ENCODE measurements around the gene DRAXIN. TPM values are rescaled to one million over a fixed set of nuclear protein-coding genes. Genes with fewer than 3 reads are reported as not detected.
"Not testable (repeated sequence)": the region's sequence is repeated elsewhere in the genome, so short reads cannot be mapped to it uniquely, and the experiment has no call there.

Gene DRAXIN
- total RNA-seq, result under 1 TPM in 3 of 4 donors, not detected in 1; 0.08 to 0.16 (median 0.12) TPM

GRCh38 chr1:11691302-11691914 is at the start of gene DRAXIN:
DRAXIN (plus strand) TSS chr1:11691710; CDS start chr1:11706259, 14,549 bp downstream.
- no peak for ATAC-seq
- peaks cover 83% of the 10 kb centered on the region for H3K27me3 ChIP-seq
- H3K4me1 ChIP-seq, result peaks cover 0 to 27% (median 18%) of the 10 kb centered on the region in 3 donors
- WGBS, 2 donors (ENCODE audit: low coverage in 1 of 2), result no CpG with 5 or more reads among the region's 78 CpGs
- H3K9me3 ChIP-seq, result no peaks in the 10 kb centered on the region
- H3K27ac ChIP-seq, result no peak within 1 kb of the TSS
- no peaks in the 10 kb centered on the region for H3K36me3 ChIP-seq
- TF ChIP-seq CTCF (IDR thresholded peaks at IDR 0.05), result no peak
- no peak for TF ChIP-seq POLR2AphosphoS5 (IDR thresholded peaks at IDR 0.05)
- no peak for TF ChIP-seq EP300 (IDR thresholded peaks at IDR 0.05)
- TF ChIP-seq POLR2A (IDR thresholded peaks at IDR 0.05), result no peak
- H3K4me3 ChIP-seq, result peak within 1 kb of the TSS in 1 of 2 donors; percentile 36

GRCh38 chr1:11641776-11642305 is 49.7 kb upstream of the DRAXIN start:
- no peaks in the 10 kb centered on the region for H3K9me3 ChIP-seq
- no peaks in the 10 kb centered on the region for H3K36me3 ChIP-seq
- no peak for ATAC-seq
- H3K27ac ChIP-seq, result no peak overlapping the region
- H3K4me3 ChIP-seq, result no peak overlapping the region
- H3K27me3 ChIP-seq, result peaks cover 58% of the 10 kb centered on the region
- H3K4me1 ChIP-seq, result no peaks in the 10 kb centered on the region
- WGBS, 2 donors (ENCODE audit: low coverage in 1 of 2), result 59 to 73% methylated on average over 2 of the region's 5 CpGs
- no peak for TF ChIP-seq CTCF (IDR thresholded peaks at IDR 0.05)
- TF ChIP-seq EP300 (IDR thresholded peaks at IDR 0.05), result no peak
- no peak for TF ChIP-seq POLR2A (IDR thresholded peaks at IDR 0.05)
- no peak for TF ChIP-seq POLR2AphosphoS5 (IDR thresholded peaks at IDR 0.05)

GRCh38 chr1:11642418-11643017 is 49.0 kb upstream of the DRAXIN start:
- ATAC-seq, result peak; percentile 69
- H3K4me1 ChIP-seq, H3K4me3 ChIP-seq, H3K27ac ChIP-seq, H3K9me3 ChIP-seq, H3K36me3 ChIP-seq: not testable (repeated sequence)
- TF ChIP-seq CTCF (IDR thresholded peaks at IDR 0.05), result peak; percentile 93 to 97 (median 95)
- H3K27me3 ChIP-seq, result peaks cover 54% of the 10 kb centered on the region
- 49 to 53% methylated on average over 10 to 18 of the region's 18 CpGs for WGBS, 2 donors (ENCODE audit: low coverage in 1 of 2)

- 53 to 62% methylated on average over 2 to 3 of the region's 5 CpGs for whole genome bisulfite sequencing, 2 donors (ENCODE audit: low coverage in 1 of 2)
- H3K4me1 ChIP-seq, result peaks cover 0 to 13% (median 8%) of the 10 kb centered on the region in 3 donors
- H3K4me3 ChIP-seq, result no peak overlapping the region
- H3K9me3 ChIP-seq, result no peaks in the 10 kb centered on the region
- no peak for TF ChIP-seq EP300 (IDR thresholded peaks at IDR 0.05)
- TF ChIP-seq POLR2A (IDR thresholded peaks at IDR 0.05), result no peak
- TF ChIP-seq POLR2AphosphoS5 (IDR thresholded peaks at IDR 0.05), result no peak
- TF ChIP-seq CTCF (IDR thresholded peaks at IDR 0.05), result no peak
- no peak for ATAC-seq
- H3K36me3 ChIP-seq, result no peaks in the 10 kb centered on the region
- peaks cover 57% of the 10 kb centered on the region for H3K27me3 ChIP-seq
- H3K27ac ChIP-seq, result no peak overlapping the region
Observed at GRCh38 chr1:11643782-11644181, 47.7 kb upstream of the DRAXIN start.

- 80 to 87% methylated on average over 2 to 5 of the region's 5 CpGs for WGBS, 2 donors (ENCODE audit: low coverage in 1 of 2)
- peaks cover 63% of the 10 kb centered on the region for H3K27me3 ChIP-seq
- H3K27ac ChIP-seq, result no peak overlapping the region
- no peak for ATAC-seq
- peaks cover 0 to 28% (median 13%) of the 10 kb centered on the region in 3 donors for H3K4me1 ChIP-seq
- H3K9me3 ChIP-seq, result no peaks in the 10 kb centered on the region
- TF ChIP-seq EP300 (IDR thresholded peaks at IDR 0.05), result no peak
- no peak for TF ChIP-seq POLR2AphosphoS5 (IDR thresholded peaks at IDR 0.05)
- no peak for TF ChIP-seq POLR2A (IDR thresholded peaks at IDR 0.05)
- no peak for TF ChIP-seq CTCF (IDR thresholded peaks at IDR 0.05)
- H3K4me3 ChIP-seq, result no peak overlapping the region
- no peaks in the 10 kb centered on the region for H3K36me3 ChIP-seq
Observed at GRCh38 chr1:11645270-11645669, 46.2 kb upstream of the DRAXIN start.
